ENCODE results near the gene SNX25.
"Not testable (repeated sequence)": the region's sequence is repeated elsewhere in the genome, so short reads cannot be mapped to it uniquely, and the experiment has no call there.

The SNX25 gene

GRCh38 chr4:185235119-185235842, 25.9 kb downstream of the SNX25 start:
- Histone ChIP-seq H3K36me3 (ENCODE audit: control insufficient read depth, insufficient read depth, low read length) (no peaks in the 10 kb centered on the region), H3K4me3 (ENCODE audit: low read depth, low read length) (no peak overlapping the region), H3K9me3 (ENCODE audit: control insufficient read depth, insufficient read depth, low read length) (peaks cover 9% of the 10 kb centered on the region), H3K27me3 (ENCODE audit: control insufficient read depth, insufficient read depth, low read length) (no peaks in the 10 kb centered on the region), H3K27ac (ENCODE audit: low read depth, low read length) (no peak overlapping the region), H3K4me1 (ENCODE audit: control insufficient read depth, insufficient read depth, low read length) (no peaks in the 10 kb centered on the region), H3K9ac (ENCODE audit: low read depth, low read length) (no peak overlapping the region)

GRCh38 chr4:185235843-185236503, 26.6 kb downstream of the SNX25 start:
- H3K36me3 ChIP-seq (ENCODE audit: control insufficient read depth, insufficient read depth, low read length), result no peaks in the 10 kb centered on the region
- H3K4me1 ChIP-seq (ENCODE audit: control insufficient read depth, insufficient read depth, low read length), result no peaks in the 10 kb centered on the region
- peak overlapping the region; percentile 5 for H3K27ac ChIP-seq (ENCODE audit: low read depth, low read length)
- no peak overlapping the region for H3K4me3 ChIP-seq (ENCODE audit: low read depth, low read length)
- no peaks in the 10 kb centered on the region for H3K27me3 ChIP-seq (ENCODE audit: control insufficient read depth, insufficient read depth, low read length)
- peaks cover 9% of the 10 kb centered on the region for H3K9me3 ChIP-seq (ENCODE audit: control insufficient read depth, insufficient read depth, low read length)
- no peak overlapping the region for H3K9ac ChIP-seq (ENCODE audit: low read depth, low read length)

GRCh38 chr4:185237175-185237574, 27.8 kb downstream of the SNX25 start:
- H3K9ac ChIP-seq (ENCODE audit: low read depth, low read length), result no peak overlapping the region
- H3K4me3 ChIP-seq (ENCODE audit: low read depth, low read length), result no peak overlapping the region
- no peaks in the 10 kb centered on the region for H3K36me3 ChIP-seq (ENCODE audit: control insufficient read depth, insufficient read depth, low read length)
- peaks cover 9% of the 10 kb centered on the region for H3K9me3 ChIP-seq (ENCODE audit: control insufficient read depth, insufficient read depth, low read length)
- no peaks in the 10 kb centered on the region for H3K27me3 ChIP-seq (ENCODE audit: control insufficient read depth, insufficient read depth, low read length)
- no peak overlapping the region for H3K27ac ChIP-seq (ENCODE audit: low read depth, low read length)
- no peaks in the 10 kb centered on the region for H3K4me1 ChIP-seq (ENCODE audit: control insufficient read depth, insufficient read depth, low read length)

GRCh38 chr4:185238215-185238681, 28.9 kb downstream of the SNX25 start:
- Histone ChIP-seq H3K27me3 (ENCODE audit: control insufficient read depth, insufficient read depth, low read length) (no peaks in the 10 kb centered on the region), H3K9ac (ENCODE audit: low read depth, low read length) (no peak overlapping the region), H3K4me3 (ENCODE audit: low read depth, low read length) (no peak overlapping the region), H3K9me3 (ENCODE audit: control insufficient read depth, insufficient read depth, low read length) (peaks cover 9% of the 10 kb centered on the region), H3K27ac (ENCODE audit: low read depth, low read length) (no peak overlapping the region), H3K4me1 (ENCODE audit: control insufficient read depth, insufficient read depth, low read length) (no peaks in the 10 kb centered on the region), H3K36me3 (ENCODE audit: control insufficient read depth, insufficient read depth, low read length) (no peaks in the 10 kb centered on the region)

GRCh38 chr4:185238750-185239149, 29.4 kb downstream of the SNX25 start:
- H3K4me1 ChIP-seq (ENCODE audit: control insufficient read depth, insufficient read depth, low read length), result no peaks in the 10 kb centered on the region
- peaks cover 9% of the 10 kb centered on the region for H3K9me3 ChIP-seq (ENCODE audit: control insufficient read depth, insufficient read depth, low read length)
- no peak overlapping the region for H3K4me3 ChIP-seq (ENCODE audit: low read depth, low read length)
- no peak overlapping the region for H3K9ac ChIP-seq (ENCODE audit: low read depth, low read length)
- H3K27me3 ChIP-seq (ENCODE audit: control insufficient read depth, insufficient read depth, low read length), result no peaks in the 10 kb centered on the region
- H3K27ac ChIP-seq (ENCODE audit: low read depth, low read length), result no peak overlapping the region
- no peaks in the 10 kb centered on the region for H3K36me3 ChIP-seq (ENCODE audit: control insufficient read depth, insufficient read depth, low read length)

GRCh38 chr4:185240486-185240885, 31.1 kb downstream of the SNX25 start:
- not testable (repeated sequence) for H3K27me3 ChIP-seq (ENCODE audit: control insufficient read depth, insufficient read depth, low read length); H3K27ac ChIP-seq (ENCODE audit: low read depth, low read length); H3K9me3 ChIP-seq (ENCODE audit: control insufficient read depth, insufficient read depth, low read length); H3K36me3 ChIP-seq (ENCODE audit: control insufficient read depth, insufficient read depth, low read length); H3K4me3 ChIP-seq (ENCODE audit: low read depth, low read length); H3K4me1 ChIP-seq (ENCODE audit: control insufficient read depth, insufficient read depth, low read length); H3K9ac ChIP-seq (ENCODE audit: low read depth, low read length)

GRCh38 chr4:185242749-185243533, 33.5 kb downstream of the SNX25 start:
- peaks cover 7% of the 10 kb centered on the region; the same call in 1 of the 2 replicates for H3K4me1 ChIP-seq (ENCODE audit: control insufficient read depth, insufficient read depth, low read length)
- H3K27me3 ChIP-seq (ENCODE audit: control insufficient read depth, insufficient read depth, low read length), result no peaks in the 10 kb centered on the region
- H3K36me3 ChIP-seq (ENCODE audit: control insufficient read depth, insufficient read depth, low read length), result no peaks in the 10 kb centered on the region
- H3K27ac ChIP-seq (ENCODE audit: low read depth, low read length), result no peak overlapping the region
- H3K9me3 ChIP-seq (ENCODE audit: control insufficient read depth, insufficient read depth, low read length), result peaks cover 9% of the 10 kb centered on the region
- no peak overlapping the region for H3K4me3 ChIP-seq (ENCODE audit: low read depth, low read length)
- H3K9ac ChIP-seq (ENCODE audit: low read depth, low read length), result no peak overlapping the region

- H3K36me3 ChIP-seq (ENCODE audit: control insufficient read depth, insufficient read depth, low read length), result no peaks in the 10 kb centered on the region
These were observed 34.5 kb downstream of the SNX25 start for GRCh38 chr4:185243879-185244278.

GRCh38 chr4:185244763-185245162, 35.4 kb downstream of the SNX25 start:
- Histone ChIP-seq H3K27ac (ENCODE audit: low read depth, low read length) (no peak overlapping the region), H3K4me3 (ENCODE audit: low read depth, low read length) (no peak overlapping the region), H3K27me3 (ENCODE audit: control insufficient read depth, insufficient read depth, low read length) (no peaks in the 10 kb centered on the region), H3K9ac (ENCODE audit: low read depth, low read length) (no peak overlapping the region), H3K9me3 (ENCODE audit: control insufficient read depth, insufficient read depth, low read length) (no peaks in the 10 kb centered on the region), H3K36me3 (ENCODE audit: control insufficient read depth, insufficient read depth, low read length) (no peaks in the 10 kb centered on the region), H3K4me1 (ENCODE audit: control insufficient read depth, insufficient read depth, low read length) (peaks cover 7% of the 10 kb centered on the region; the same call in 1 of the 2 replicates)

More at GRCh38 chr4:185243879-185244278, 34.5 kb downstream of the SNX25 start:
- peaks cover under 1% of the 10 kb centered on the region; the same call in 1 of the 2 replicates for H3K9me3 ChIP-seq (ENCODE audit: control insufficient read depth, insufficient read depth, low read length)
- no peaks in the 10 kb centered on the region for H3K27me3 ChIP-seq (ENCODE audit: control insufficient read depth, insufficient read depth, low read length)
- no peak overlapping the region for H3K27ac ChIP-seq (ENCODE audit: low read depth, low read length)
- no peak overlapping the region for H3K9ac ChIP-seq (ENCODE audit: low read depth, low read length)
- H3K4me3 ChIP-seq (ENCODE audit: low read depth, low read length), result no peak overlapping the region
- H3K4me1 ChIP-seq (ENCODE audit: control insufficient read depth, insufficient read depth, low read length), result peaks cover 7% of the 10 kb centered on the region; the same call in 1 of the 2 replicates

- H3K4me1 ChIP-seq (ENCODE audit: control insufficient read depth, insufficient read depth, low read length), result peaks cover 10% of the 10 kb centered on the region; the same call in 1 of the 2 replicates
- H3K9ac ChIP-seq (ENCODE audit: low read depth, low read length), result no peak overlapping the region
- no peaks in the 10 kb centered on the region for H3K9me3 ChIP-seq (ENCODE audit: control insufficient read depth, insufficient read depth, low read length)
- H3K36me3 ChIP-seq (ENCODE audit: control insufficient read depth, insufficient read depth, low read length), result no peaks in the 10 kb centered on the region
- no peak overlapping the region for H3K4me3 ChIP-seq (ENCODE audit: low read depth, low read length)
- H3K27ac ChIP-seq (ENCODE audit: low read depth, low read length), result no peak overlapping the region
- no peaks in the 10 kb centered on the region for H3K27me3 ChIP-seq (ENCODE audit: control insufficient read depth, insufficient read depth, low read length)
These were observed 37.1 kb downstream of the SNX25 start for GRCh38 chr4:185246453-185246852.
